Keratinocyte (primary cell): Measurements from ENCODE around the gene PID1. TPM values are rescaled to one million over a fixed set of nuclear protein-coding genes. Genes with fewer than 3 reads are reported as not detected.
A peak's percentile ranks its signal among the peaks of the same experiment; 100 is the strongest.

Source experiments
- DNase-seq: peaks from one replicate; pipeline ENCODE4 v3.0.0-alpha.2; 2011; ENCODE audit warnings: low read depth, missing footprints, low spot score
- FAIRE-seq: peaks from 2 replicates; lab custom pipeline; 2011; peaks lifted over from hg19 to GRCh38; lab: Jason Lieb, UNC
- H2AFZ ChIP-seq: 2 replicates; pipeline ENCODE4 v1.6.0; 2012; ENCODE audit warnings: low read length, control low read depth, inconsistent platforms; ENCODE audit not compliant: control insufficient read depth
- H3K27ac ChIP-seq: 2 replicates; pipeline ENCODE4 v1.5.1; 2011; ENCODE audit warnings: low read length; ENCODE audit not compliant: control insufficient read depth, insufficient read depth
- H3K27me3 ChIP-seq: 3 replicates; pipeline ENCODE4 v1.6.0; 2011; ENCODE audit warnings: low read length; ENCODE audit not compliant: control insufficient read depth, insufficient read depth; ENCODE audit errors: extremely low read depth
- H3K36me3 ChIP-seq, 2 experiments: 2 replicates in 1 of 2; 3 replicates in 1 of 2; pipeline ENCODE4 v1.5.1; 2011; ENCODE audit warnings: low read length in 2 of 2, mild to moderate bottlenecking in 1 of 2; ENCODE audit not compliant: control insufficient read depth in 2 of 2, insufficient read depth in 2 of 2; ENCODE audit errors: extremely low read depth in 1 of 2
- H3K4me1 ChIP-seq: 3 replicates; pipeline ENCODE4 v1.5.1; 2011; ENCODE audit warnings: low read length; ENCODE audit not compliant: control insufficient read depth, insufficient read depth; ENCODE audit errors: extremely low read depth
- H3K4me2 ChIP-seq: 3 replicates; pipeline ENCODE4 v1.6.0; 2011; ENCODE audit warnings: low read depth, low read length; ENCODE audit not compliant: control insufficient read depth, insufficient read depth; ENCODE audit errors: extremely low read depth
- H3K4me3 ChIP-seq, 3 experiments: fragments of 200-600 bp in 1 of 3; sonication (generic) in 1 of 3; 2 replicates in 2 of 3; 3 replicates in 1 of 3; pipeline ENCODE4 v1.5.1; 2011 to 2016; ENCODE audit warnings: low read length in 3 of 3, mild to moderate bottlenecking in 3 of 3, control low read depth in 2 of 3, inconsistent platforms in 1 of 3, low read depth in 1 of 3, mixed read lengths in 1 of 3, mixed run types in 1 of 3, moderate library complexity in 1 of 3; ENCODE audit not compliant: control insufficient read depth in 2 of 3, insufficient read depth in 2 of 3; ENCODE audit errors: extremely low read depth in 1 of 3
- H3K79me2 ChIP-seq: 2 replicates; pipeline ENCODE4 v1.6.0; 2012; ENCODE audit warnings: low read length; ENCODE audit not compliant: control insufficient read depth, insufficient read depth
- H3K9ac ChIP-seq: 3 replicates; pipeline ENCODE4 v1.6.0; 2011; ENCODE audit warnings: low read length; ENCODE audit not compliant: control insufficient read depth, insufficient read depth; ENCODE audit errors: extremely low read depth
- H3K9me1 ChIP-seq: 3 replicates; pipeline ENCODE4 v1.6.0; 2011; ENCODE audit warnings: low read length; ENCODE audit not compliant: control insufficient read depth, insufficient read depth; ENCODE audit errors: extremely low read depth
- H3K9me3 ChIP-seq: 2 replicates; pipeline ENCODE4 v1.5.1; 2012; ENCODE audit warnings: low read depth, low read length; ENCODE audit not compliant: control insufficient read depth
- H4K20me1 ChIP-seq: 3 replicates; pipeline ENCODE4 v1.6.0; 2011; ENCODE audit warnings: low read length; ENCODE audit not compliant: control insufficient read depth, insufficient read depth; ENCODE audit errors: extremely low read depth
- EZH2 ChIP-seq: IDR thresholded peaks from one replicate; pipeline ENCODE4 v1.6.1; 2012; ENCODE audit warnings: inconsistent platforms, mild to moderate bottlenecking, low read length, moderate library complexity
- dilution Hi-C: fragments of 300-500 bp; cut with MboI; formaldehyde crosslinking; loops from one replicate; pipeline ENCODE4 v1.7.0; 2020; ENCODE audit warnings: low sequenced_read_pairs; ENCODE audit not compliant: extremely low pct_ligation_motif_present
- polyA plus RNA-seq, 5 experiments: library from polyadenylated mRNA; depleted of rRNA in 3 of 5; stranded (reverse) in 3 of 5; stranded (forward) in 1 of 5; unstranded in 1 of 5; fragments of >200 nt; gene quantifications; 1 replicate in 1 of 5; 2 replicates in 3 of 5; 3 replicates in 1 of 5; pipeline versions ENCODE4 v1.2.1 to v1.2.3, GENCODE V29; 2011 to 2012; ENCODE audit warnings: missing spikeins in 2 of 5, low read depth in 1 of 5, low replicate concordance in 1 of 5
- TF ChIP-seq, protein P1 (sequence below), 3 experiments: IDR thresholded peaks in 1 of 3; conservative IDR thresholded peaks in 1 of 3; optimal IDR thresholded peaks in 1 of 3; 2 replicates in 2 of 3; 3 replicates in 1 of 3; pipeline versions ENCODE3 to v1.5.1; 2011; ENCODE audit warnings: low read length in 3 of 3, mild to moderate bottlenecking in 3 of 3, moderate library complexity in 2 of 3, control low read depth in 1 of 3, inconsistent platforms in 1 of 3; ENCODE audit not compliant: insufficient read depth in 2 of 3; ENCODE audit errors: extremely low read depth in 1 of 3

The PID1 gene
- polyA plus RNA-seq, 1 donor (not counting 4 experiments of a cell fraction or from before 2014, with no cell fraction given): 5.4 TPM

DNA sequence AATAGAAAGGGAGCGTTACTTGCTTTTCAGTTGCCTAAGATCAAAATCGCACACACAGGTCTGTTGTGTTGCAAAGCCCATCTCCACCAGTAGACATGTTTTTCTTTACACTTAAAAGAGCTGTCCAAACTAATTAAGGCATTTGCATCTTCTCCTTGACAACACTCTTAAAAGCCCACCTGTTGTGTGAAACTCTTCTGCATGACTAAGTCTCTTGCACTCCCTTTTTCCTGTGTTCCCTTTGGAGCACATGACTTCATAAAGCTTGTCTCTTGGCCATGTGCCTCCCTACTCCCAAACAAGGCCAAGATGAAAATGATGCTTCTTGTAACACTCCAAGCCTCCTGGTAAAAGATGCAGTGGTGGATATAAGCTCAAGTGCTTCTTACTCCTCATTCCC lies 26.1 kb downstream of the PID1 start:
- dilution Hi-C loops: no loop called here
- Histone ChIP-seq H3K27me3 (no peaks in the 10 kb centered on the region), H3K9me3 (no peaks in the 10 kb centered on the region), H3K36me3 (no peaks in the 10 kb centered on the region), H3K4me3 (no peak overlapping the region), H4K20me1 (no peaks in the 10 kb centered on the region), H3K27ac (no peak overlapping the region), H3K4me1 (no peaks in the 10 kb centered on the region), H3K79me2 (no peaks in the 10 kb centered on the region), H2AFZ (no peak overlapping the region), H3K9me1 (no peaks in the 10 kb centered on the region), H3K9ac (no peak overlapping the region), H3K4me2 (no peak overlapping the region)
- TF ChIP-seq, protein P1, sequence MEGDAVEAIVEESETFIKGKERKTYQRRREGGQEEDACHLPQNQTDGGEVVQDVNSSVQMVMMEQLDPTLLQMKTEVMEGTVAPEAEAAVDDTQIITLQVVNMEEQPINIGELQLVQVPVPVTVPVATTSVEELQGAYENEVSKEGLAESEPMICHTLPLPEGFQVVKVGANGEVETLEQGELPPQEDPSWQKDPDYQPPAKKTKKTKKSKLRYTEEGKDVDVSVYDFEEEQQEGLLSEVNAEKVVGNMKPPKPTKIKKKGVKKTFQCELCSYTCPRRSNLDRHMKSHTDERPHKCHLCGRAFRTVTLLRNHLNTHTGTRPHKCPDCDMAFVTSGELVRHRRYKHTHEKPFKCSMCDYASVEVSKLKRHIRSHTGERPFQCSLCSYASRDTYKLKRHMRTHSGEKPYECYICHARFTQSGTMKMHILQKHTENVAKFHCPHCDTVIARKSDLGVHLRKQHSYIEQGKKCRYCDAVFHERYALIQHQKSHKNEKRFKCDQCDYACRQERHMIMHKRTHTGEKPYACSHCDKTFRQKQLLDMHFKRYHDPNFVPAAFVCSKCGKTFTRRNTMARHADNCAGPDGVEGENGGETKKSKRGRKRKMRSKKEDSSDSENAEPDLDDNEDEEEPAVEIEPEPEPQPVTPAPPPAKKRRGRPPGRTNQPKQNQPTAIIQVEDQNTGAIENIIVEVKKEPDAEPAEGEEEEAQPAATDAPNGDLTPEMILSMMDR (optimal IDR thresholded peaks at IDR 0.05 in 1 of 3, IDR thresholded peaks at IDR 0.05 in 1 of 3, conservative IDR thresholded peaks at IDR 0.05 in 1 of 3; ENCODE audit: extremely low read depth in 1 of 3, insufficient read depth in 2 of 3, low read length in 3 of 3): no peak
- TF ChIP-seq EZH2: no peak
- DNase-seq (no peak), FAIRE-seq (peak; percentile 5)

DNA sequence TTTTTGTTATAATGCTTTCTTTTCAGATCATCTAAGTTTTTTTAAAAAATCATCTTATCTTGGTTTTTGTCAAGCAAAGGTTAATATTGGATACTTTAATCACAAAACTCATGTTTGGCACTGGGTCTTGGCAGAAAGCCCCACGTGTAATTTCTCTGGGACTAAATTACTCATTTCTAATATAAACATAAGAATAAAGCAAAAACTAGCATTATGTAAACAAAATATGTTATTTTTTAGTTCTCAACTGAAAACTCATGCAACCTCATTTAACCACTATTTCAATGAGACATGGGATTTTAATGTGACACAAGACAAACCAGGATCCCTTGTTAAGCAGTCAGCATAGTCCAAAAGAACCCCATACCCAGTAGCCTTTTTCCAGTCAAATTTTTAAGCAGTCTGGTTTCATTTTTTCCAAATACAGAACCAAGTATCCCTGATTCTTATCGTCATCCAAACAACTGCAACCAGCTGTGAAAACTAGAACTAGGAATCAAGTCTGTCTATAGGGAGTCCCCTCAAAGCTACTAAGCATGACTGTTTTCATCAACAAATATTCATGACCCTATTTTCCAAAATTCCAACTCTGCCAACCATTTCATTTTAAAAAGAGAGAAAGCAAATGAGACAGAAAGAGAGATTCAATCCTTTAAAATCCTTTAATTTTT lies 27.1 kb downstream of the PID1 start:
- Histone ChIP-seq H3K36me3 (no peaks in the 10 kb centered on the region), H3K9me3 (no peaks in the 10 kb centered on the region), H3K9ac (no peak overlapping the region), H3K4me2 (no peak overlapping the region), H3K79me2 (no peaks in the 10 kb centered on the region), H3K4me1 (no peaks in the 10 kb centered on the region), H2AFZ (no peak overlapping the region), H4K20me1 (no peaks in the 10 kb centered on the region), H3K27ac (no peak overlapping the region), H3K4me3 (no peak overlapping the region), H3K27me3 (no peaks in the 10 kb centered on the region), H3K9me1 (no peaks in the 10 kb centered on the region)
- dilution Hi-C loops: no loop called here
- FAIRE-seq (no peak), DNase-seq (no peak)
- TF ChIP-seq EZH2: no peak
- TF ChIP-seq, protein P1 (optimal IDR thresholded peaks at IDR 0.05 in 1 of 3, IDR thresholded peaks at IDR 0.05 in 1 of 3, conservative IDR thresholded peaks at IDR 0.05 in 1 of 3; ENCODE audit: extremely low read depth in 1 of 3, insufficient read depth in 2 of 3, low read length in 3 of 3): no peak
